ENCODE measurements around the gene RBM42.

GRCh38 chr19:35636651-35637050, 7.8 kb downstream of the RBM42 start:
- TF ChIP-seq POLR2AphosphoS5 (IDR thresholded peaks at IDR 0.05; ENCODE audit: low read depth, low read length) (no peak), SPI1 (IDR thresholded peaks at IDR 0.05; ENCODE audit: low read depth, low read length) (no peak), POLR2A (IDR thresholded peaks at IDR 0.05; ENCODE audit: low read depth, low read length) (no peak), TAF1 (IDR thresholded peaks at IDR 0.05; ENCODE audit: low read depth, low read length) (no peak), POU2F2 (IDR thresholded peaks at IDR 0.05; ENCODE audit: low read depth, low read length) (no peak), PAX5 (IDR thresholded peaks at IDR 0.05; ENCODE audit: insufficient read depth, low read length, severe bottlenecking) (no peak)
